Measurements from ENCODE around the gene SEMA3C. TPM values are rescaled to one million over a fixed set of nuclear protein-coding genes. Genes with fewer than 3 reads are reported as not detected.

SEMA3C gene
- total RNA-seq, 2 donors from 2014 or later, result 89.2 to 184 TPM

DNA sequence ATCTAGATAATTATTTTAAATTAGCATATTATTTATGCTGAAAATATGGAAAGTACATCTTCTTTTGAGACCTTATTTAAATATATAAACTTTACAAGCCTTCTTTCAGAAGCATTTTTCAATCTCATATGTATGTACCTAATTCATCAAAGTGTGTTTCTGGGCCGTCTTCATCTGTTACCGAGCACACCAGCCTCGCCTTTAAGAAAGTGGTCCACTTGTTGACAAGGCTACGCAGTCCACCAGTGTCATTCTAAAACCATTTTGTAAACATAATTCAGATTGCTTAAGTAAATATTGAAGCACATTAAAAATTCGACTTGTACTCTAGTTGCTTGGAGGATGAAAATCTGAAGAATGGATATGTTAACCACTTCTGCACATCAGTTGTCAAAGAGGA, 116.3 kb downstream of the SEMA3C start:
- Histone ChIP-seq H3K36me3 (peaks cover 3% of the 10 kb centered on the region), H3K4me1 (ENCODE audit: control insufficient read depth in 1 of 2, low read depth in 2 of 2) (peaks cover 6 to 10% of the 10 kb centered on the region in 2 donors), H3K27ac (no peak overlapping the region), H3K9me3 (no peaks in the 10 kb centered on the region), H3K27me3 (replicated peaks; ENCODE audit: insufficient read depth) (no peaks in the 10 kb centered on the region), H3K4me3 (no peak overlapping the region)
- no peak for DNase-seq (ENCODE audit: low spot score)
- TF ChIP-seq, protein P1, sequence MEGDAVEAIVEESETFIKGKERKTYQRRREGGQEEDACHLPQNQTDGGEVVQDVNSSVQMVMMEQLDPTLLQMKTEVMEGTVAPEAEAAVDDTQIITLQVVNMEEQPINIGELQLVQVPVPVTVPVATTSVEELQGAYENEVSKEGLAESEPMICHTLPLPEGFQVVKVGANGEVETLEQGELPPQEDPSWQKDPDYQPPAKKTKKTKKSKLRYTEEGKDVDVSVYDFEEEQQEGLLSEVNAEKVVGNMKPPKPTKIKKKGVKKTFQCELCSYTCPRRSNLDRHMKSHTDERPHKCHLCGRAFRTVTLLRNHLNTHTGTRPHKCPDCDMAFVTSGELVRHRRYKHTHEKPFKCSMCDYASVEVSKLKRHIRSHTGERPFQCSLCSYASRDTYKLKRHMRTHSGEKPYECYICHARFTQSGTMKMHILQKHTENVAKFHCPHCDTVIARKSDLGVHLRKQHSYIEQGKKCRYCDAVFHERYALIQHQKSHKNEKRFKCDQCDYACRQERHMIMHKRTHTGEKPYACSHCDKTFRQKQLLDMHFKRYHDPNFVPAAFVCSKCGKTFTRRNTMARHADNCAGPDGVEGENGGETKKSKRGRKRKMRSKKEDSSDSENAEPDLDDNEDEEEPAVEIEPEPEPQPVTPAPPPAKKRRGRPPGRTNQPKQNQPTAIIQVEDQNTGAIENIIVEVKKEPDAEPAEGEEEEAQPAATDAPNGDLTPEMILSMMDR (IDR thresholded peaks at IDR 0.05), result no peak
- no peak for ATAC-seq (ENCODE audit: insufficient number of reproducible peaks, low FRiP score, low read depth)

DNA sequence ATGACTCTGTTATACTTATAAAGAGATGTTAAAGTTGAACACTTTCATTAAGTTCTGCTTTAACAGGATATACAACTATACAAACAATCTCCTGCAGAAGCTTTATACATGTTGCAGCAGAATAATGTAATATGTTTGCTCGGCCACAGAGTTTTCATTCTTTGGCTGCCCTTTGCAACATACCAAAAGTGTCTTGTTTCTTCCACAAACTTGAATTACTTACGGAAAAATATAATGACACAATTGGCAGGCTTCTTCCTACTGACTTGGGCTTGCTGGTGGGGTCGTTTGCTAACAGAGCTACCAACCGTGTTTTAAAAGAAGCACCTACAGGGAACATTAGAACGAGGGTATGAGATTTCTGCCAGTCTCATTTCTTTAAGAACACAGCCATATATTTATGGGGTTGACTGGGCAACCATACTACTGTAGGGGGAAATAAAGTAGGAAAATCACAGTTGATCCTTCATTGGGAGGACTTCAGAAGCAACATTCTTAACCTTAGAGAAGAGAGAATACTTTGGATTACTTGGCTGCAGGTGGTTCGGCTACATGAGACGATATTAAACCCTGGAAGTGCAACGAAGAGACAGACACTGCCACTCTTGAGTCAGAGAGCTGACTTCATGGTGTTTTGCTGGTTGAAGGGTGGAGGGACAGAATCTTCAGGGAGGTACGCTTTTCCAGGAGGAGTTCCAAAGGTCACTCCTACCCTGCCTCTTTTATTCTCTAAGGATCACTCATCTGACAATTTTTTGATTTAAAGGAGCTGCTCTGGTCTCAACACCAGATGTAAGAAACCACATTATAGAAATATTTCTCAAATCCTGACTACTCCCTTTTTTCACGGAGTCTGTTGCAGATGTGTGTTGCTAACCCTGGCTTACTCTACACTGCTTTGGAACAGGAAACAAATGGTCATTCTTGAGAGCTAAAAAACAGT, 123.9 kb downstream of the SEMA3C start:
- TF ChIP-seq, protein P1 (IDR thresholded peaks at IDR 0.05), result no peak
- Histone ChIP-seq H3K36me3 (peaks cover 3% of the 10 kb centered on the region), H3K27ac (peak overlapping the region in 1 of 2 donors; percentile 3), H3K27me3 (replicated peaks; ENCODE audit: insufficient read depth) (no peaks in the 10 kb centered on the region), H3K4me3 (no peak overlapping the region), H3K9me3 (no peaks in the 10 kb centered on the region), H3K4me1 (ENCODE audit: control insufficient read depth in 1 of 2, low read depth in 2 of 2) (peaks cover 6 to 19% of the 10 kb centered on the region in 2 donors)
- no peak for ATAC-seq (ENCODE audit: insufficient number of reproducible peaks, low FRiP score, low read depth)
- DNase-seq (ENCODE audit: low spot score), result no peak

- no peaks in the 10 kb centered on the region for H3K36me3 ChIP-seq
- H3K27me3 ChIP-seq (replicated peaks; ENCODE audit: insufficient read depth), result no peaks in the 10 kb centered on the region
- H3K4me1 ChIP-seq (ENCODE audit: control insufficient read depth in 1 of 2, low read depth in 2 of 2), result peaks cover 6 to 20% of the 10 kb centered on the region in 2 donors
- no peak for DNase-seq (ENCODE audit: low spot score)
- ATAC-seq (ENCODE audit: insufficient number of reproducible peaks, low FRiP score, low read depth), result no peak
- H3K4me3 ChIP-seq, result no peak overlapping the region
- peak overlapping the region in 1 of 2 donors; percentile 40 for H3K27ac ChIP-seq
- TF ChIP-seq, protein P1 (IDR thresholded peaks at IDR 0.05), result no peak
- no peaks in the 10 kb centered on the region for H3K9me3 ChIP-seq
Observed at GRCh38 chr7:80791509-80791929, 127.3 kb downstream of the SEMA3C start.

DNA sequence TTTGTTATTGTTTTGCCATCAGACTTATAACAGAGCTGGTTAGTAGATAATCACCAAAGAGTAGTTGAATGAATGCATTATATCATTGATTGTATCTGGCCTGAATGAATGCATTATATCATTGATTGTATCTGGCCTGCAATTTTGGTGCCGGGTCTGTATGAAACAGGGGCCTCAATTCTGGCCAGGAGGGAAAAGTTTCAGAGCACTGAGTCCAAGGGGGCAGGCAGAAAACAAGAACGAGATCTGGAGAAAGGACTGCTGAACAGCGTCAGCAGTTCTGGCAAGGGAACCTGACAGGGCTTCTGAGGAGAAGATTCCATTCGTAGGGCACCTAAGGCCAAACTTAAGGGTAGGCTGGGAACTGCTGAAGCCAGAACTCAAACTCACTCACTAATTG, 128.0 kb downstream of the SEMA3C start:
- peak; percentile 58 for ATAC-seq (ENCODE audit: insufficient number of reproducible peaks, low FRiP score, low read depth)
- peaks cover 6 to 20% of the 10 kb centered on the region in 2 donors for H3K4me1 ChIP-seq (ENCODE audit: control insufficient read depth in 1 of 2, low read depth in 2 of 2)

DNA sequence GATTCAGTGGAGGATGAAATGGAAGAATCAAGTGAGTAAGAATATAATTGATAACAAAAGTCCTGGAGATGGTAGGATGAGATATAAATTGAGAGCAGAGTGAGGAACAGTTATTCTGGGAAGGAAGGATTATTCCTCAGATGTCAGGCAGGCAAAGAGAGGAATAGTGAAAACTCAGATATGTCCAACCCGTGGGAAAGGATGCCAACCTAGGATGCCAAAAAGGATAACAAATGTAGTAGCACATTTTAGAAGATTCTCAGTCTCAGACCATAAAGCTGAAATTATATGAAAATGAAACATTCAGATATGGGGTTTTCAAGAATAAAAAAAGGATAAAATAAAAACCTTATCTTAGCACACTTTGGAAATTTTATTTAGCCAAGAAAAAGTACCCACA, 131.1 kb downstream of the SEMA3C start:
- TF ChIP-seq, protein P1 (IDR thresholded peaks at IDR 0.05), result no peak
- no peaks in the 10 kb centered on the region for H3K36me3 ChIP-seq
- no peaks in the 10 kb centered on the region for H3K9me3 ChIP-seq
- peaks cover 6 to 44% of the 10 kb centered on the region in 2 donors for H3K4me1 ChIP-seq (ENCODE audit: control insufficient read depth in 1 of 2, low read depth in 2 of 2)
- ATAC-seq (ENCODE audit: insufficient number of reproducible peaks, low FRiP score, low read depth) (no peak), DNase-seq (ENCODE audit: low spot score) (no peak)
- H3K27me3 ChIP-seq (replicated peaks; ENCODE audit: insufficient read depth), result no peaks in the 10 kb centered on the region
- H3K27ac ChIP-seq, result no peak overlapping the region
- H3K4me3 ChIP-seq, result no peak overlapping the region

More for the DNA sequence above, 128.0 kb downstream of the SEMA3C start:
- no peaks in the 10 kb centered on the region for H3K9me3 ChIP-seq
- peak overlapping the region; percentile 16 to 61 for H3K27ac ChIP-seq
- TF ChIP-seq, protein P1 (IDR thresholded peaks at IDR 0.05), result no peak
- DNase-seq (ENCODE audit: low spot score), result no peak
- no peak overlapping the region for H3K4me3 ChIP-seq
- H3K36me3 ChIP-seq, result no peaks in the 10 kb centered on the region
- H3K27me3 ChIP-seq (replicated peaks; ENCODE audit: insufficient read depth), result no peaks in the 10 kb centered on the region

Data from thoracic aorta (tissue), 2 donors.